Heart right ventricle (tissue), 16 donors: ENCODE data around the gene LRCH4. TPM values are rescaled to one million over a fixed set of nuclear protein-coding genes. Genes with fewer than 3 reads are reported as not detected.

Source experiments
- ATAC-seq, 8 donors: fragments of 200-7000 bp; cut with Tn5 transposase; one replicate each; pipeline ENCODE4 v1.9.1; 2020; ENCODE audit warnings: mild to moderate bottlenecking in 8 of 8, moderate library complexity in 8 of 8, moderate number of reproducible peaks in 1 of 8
- DNase-seq, 2 donors: peaks; one replicate each; pipeline ENCODE4 v3.0.0-alpha.2; 2020
- H3K27ac ChIP-seq, 10 donors: fragments of 200-600 bp; sonication (generic) in 2 of 10; one replicate each; pipeline versions ENCODE4 v1.5.0 to v1.8.0; 2020 to 2022; ENCODE audit warnings: mild to moderate bottlenecking in 3 of 10
- H3K27me3 ChIP-seq, 7 donors: fragments of 200-600 bp; one replicate each; pipeline ENCODE4 v1.8.0; 2021 to 2022; ENCODE audit warnings: mild to moderate bottlenecking in 2 of 7
- H3K36me3 ChIP-seq, 9 donors: fragments of 200-600 bp; sonication (generic) in 1 of 9; one replicate each; pipeline versions ENCODE4 v1.5.0 to v1.8.0; 2020 to 2022; ENCODE audit warnings: mild to moderate bottlenecking in 2 of 9
- H3K4me1 ChIP-seq, 9 donors: fragments of 200-600 bp; sonication (generic) in 1 of 9; one replicate each; pipeline versions ENCODE4 v1.5.0 to v1.8.0; 2020 to 2022; ENCODE audit warnings: mild to moderate bottlenecking in 4 of 9
- H3K4me3 ChIP-seq, 10 donors: fragments of 200-600 bp; sonication (generic) in 2 of 10; one replicate each; pipeline versions ENCODE4 v1.5.0 to v1.8.0; 2020 to 2022; ENCODE audit warnings: mild to moderate bottlenecking in 7 of 10, moderate library complexity in 2 of 10
- H3K9me3 ChIP-seq, 11 donors: fragments of 200-600 bp in 10 of 11; sonication (generic) in 2 of 11; one replicate each; pipeline versions ENCODE4 v1.5.0 to v1.8.0; 2013 to 2022; ENCODE audit warnings: mild to moderate bottlenecking in 2 of 11, control low read depth in 1 of 11, moderate library complexity in 1 of 11
- WGBS, 2 donors: extraction: QIAGEN DNeasy Blood & Tissue Kit; methylation state at CpG; one replicate each; pipeline ENCODE4 v1.1.7; 2013; ENCODE audit warnings: inconsistent platforms in 1 of 2; 5-methylcytosine and 5-hydroxymethylcytosine counted together
- intact Hi-C, 10 donors: fragments of 100-400 bp; cut with DNase I; formaldehyde crosslinking; loops; one replicate each; pipeline versions ENCODE4 v1.11.1 to v1.14.2; 2022
- polyA plus RNA-seq, 2 donors: library from polyadenylated mRNA; stranded (reverse); fragments of 200-250 nt; gene quantifications; one replicate each; pipeline ENCODE4 v1.2.3, GENCODE V29; 2013
- total RNA-seq, 10 donors: library from RNA; stranded (reverse); fragmentation: NEBNext Ultra II Directional in 3 of 10; extraction: Animal tissue kit (Norgen Biotek cat#: 25700) in 3 of 10; gene quantifications; one replicate each; pipeline versions ENCODE4 v1.2.1 to v1.2.4, GENCODE V29; 2021 to 2023
- TF ChIP-seq, protein P1 (sequence below), 9 donors: fragments of 200-600 bp; sonication (generic) in 2 of 9; IDR thresholded peaks; one replicate each; pipeline versions ENCODE4 v1.5.0 to v1.8.0; 2021 to 2022; ENCODE audit warnings: antibody characterized with exemption in 9 of 9, mild to moderate bottlenecking in 5 of 9, moderate library complexity in 1 of 9
- donor health status: Arrhythmogenic right ventricular cardiomyopathy.
- donor health status: ischemic (EF 13 %, LVEDD 7.1; RV severe dilation, severe dysfunction).
- donor health status: healthy with polysubstance abuse.
- donor health status: DM: no; HTN: yes; CAD: no.
- donor health status: DM: no; HTN: no; CAD: no.
- donor health status: ischemic (EF 25% LVEDD 6.9; RV normal size, moderate dysfunction).
- donor health status: ischemic (EF 25% LVEDD 5.7; RV mildly dilated, moderate dysfunction).
- donor health status: healthy.
- donor health status: DM: yes; HTN: yes; CAD: no.
- donor health status: Ischemic cardiomyopathy.
- donor health status: ischemic (EF 35%, LVEDD 5.7; RV mildly dilated, moderate dysfunction).
- donor health status: nonischemic (EF 11% LVEDD 7.7; RV severe dilation, severe dysfunction).
- donor health status: DM: yes; HTN: yes; CAD: no.
- donor health status: PGD.
- donor health status: ischemic (EF 29% LVEDD 5.4; RV normal size, mild dysfunction).
- donor health status: nonischemic (EF 23%, LVEDD 6.1; RV moderate dilation, normal function).

Gene LRCH4
- total and polyA plus RNA-seq, 12 donors: 18.4 to 57.6 (median 24.1) TPM

DNA sequence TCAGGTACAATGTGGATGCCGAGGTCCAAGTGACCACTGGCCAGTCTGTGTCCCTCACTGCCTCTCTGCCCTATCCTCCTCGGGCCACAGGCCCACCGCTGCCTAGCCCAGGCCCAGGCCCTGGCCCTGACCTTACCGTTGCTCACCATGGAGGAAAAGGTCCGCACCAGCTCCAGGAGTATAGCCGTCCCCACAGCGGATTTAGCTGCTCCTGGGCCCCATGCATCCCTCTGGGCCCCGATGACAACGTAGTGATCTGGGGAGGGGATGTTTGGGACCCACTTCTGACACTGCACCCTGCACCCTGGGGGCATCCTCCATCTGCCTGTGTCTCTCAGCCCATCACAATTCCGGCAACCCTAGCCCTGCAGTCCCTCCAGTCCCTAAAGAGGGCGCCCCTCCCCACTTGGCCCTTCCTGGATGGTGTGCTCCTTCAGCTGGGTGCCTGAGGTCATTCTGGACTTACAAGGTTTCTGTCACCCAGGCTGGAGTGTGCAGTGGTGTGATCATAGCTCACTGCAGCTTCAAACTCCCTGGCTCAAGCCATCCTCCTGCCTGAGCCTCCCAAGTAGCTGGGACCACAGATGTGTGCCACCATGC is 43.3 kb upstream of the LRCH4 start:
- TF ChIP-seq, protein P1, sequence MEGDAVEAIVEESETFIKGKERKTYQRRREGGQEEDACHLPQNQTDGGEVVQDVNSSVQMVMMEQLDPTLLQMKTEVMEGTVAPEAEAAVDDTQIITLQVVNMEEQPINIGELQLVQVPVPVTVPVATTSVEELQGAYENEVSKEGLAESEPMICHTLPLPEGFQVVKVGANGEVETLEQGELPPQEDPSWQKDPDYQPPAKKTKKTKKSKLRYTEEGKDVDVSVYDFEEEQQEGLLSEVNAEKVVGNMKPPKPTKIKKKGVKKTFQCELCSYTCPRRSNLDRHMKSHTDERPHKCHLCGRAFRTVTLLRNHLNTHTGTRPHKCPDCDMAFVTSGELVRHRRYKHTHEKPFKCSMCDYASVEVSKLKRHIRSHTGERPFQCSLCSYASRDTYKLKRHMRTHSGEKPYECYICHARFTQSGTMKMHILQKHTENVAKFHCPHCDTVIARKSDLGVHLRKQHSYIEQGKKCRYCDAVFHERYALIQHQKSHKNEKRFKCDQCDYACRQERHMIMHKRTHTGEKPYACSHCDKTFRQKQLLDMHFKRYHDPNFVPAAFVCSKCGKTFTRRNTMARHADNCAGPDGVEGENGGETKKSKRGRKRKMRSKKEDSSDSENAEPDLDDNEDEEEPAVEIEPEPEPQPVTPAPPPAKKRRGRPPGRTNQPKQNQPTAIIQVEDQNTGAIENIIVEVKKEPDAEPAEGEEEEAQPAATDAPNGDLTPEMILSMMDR (IDR thresholded peaks at IDR 0.05): peak in 1 of 9 donors; percentile 27
- peaks cover 0 to 32% (median 20%) of the 10 kb centered on the region in 7 donors for H3K27me3 ChIP-seq
- H3K4me3 ChIP-seq: no peak overlapping the region
- H3K36me3 ChIP-seq: no peaks in the 10 kb centered on the region
- 70 to 73% methylated on average over 11 of the region's 11 CpGs for WGBS, 2 donors
- no peak for ATAC-seq
- intact Hi-C loops: loop anchor here in 1 of 10 donors (5.0 kb wide), 1 partner anchor 43 kb away; the partner anchor contains the start of gene GNB2
- no peaks in the 10 kb centered on the region for H3K9me3 ChIP-seq
- DNase-seq: no peak
- H3K4me1 ChIP-seq: peaks cover 3 to 24% (median 19%) of the 10 kb centered on the region in 9 donors
- H3K27ac ChIP-seq: no peak overlapping the region

- Histone ChIP-seq H3K4me3 (peak overlapping the region in 1 of 10 donors; percentile 46), H3K36me3 (no peaks in the 10 kb centered on the region), H3K27me3 (peaks cover 0 to 15% (median 4%) of the 10 kb centered on the region in 7 donors), H3K9me3 (no peaks in the 10 kb centered on the region), H3K4me1 (peaks cover 3 to 12% (median 9%) of the 10 kb centered on the region in 9 donors), H3K27ac (peak overlapping the region in 1 of 10 donors; percentile 79)
- WGBS, 2 donors: 85% methylated on average over 21 of the region's 21 CpGs
- intact Hi-C loops: loop anchor here in 1 of 10 donors (5.0 kb wide), 1 partner anchor 45 kb away; the partner anchor contains the start of gene GNB2
- ATAC-seq (no peak), DNase-seq (no peak)
- TF ChIP-seq, protein P1 (IDR thresholded peaks at IDR 0.05): no peak
Observed at GRCh38 chr7:100627238-100627549, 41.3 kb upstream of the LRCH4 start.

- 3 to 4% methylated on average over 36 to 37 of the region's 37 CpGs for WGBS, 2 donors
- TF ChIP-seq, protein P1 (IDR thresholded peaks at IDR 0.05): no peak
- Histone ChIP-seq H3K27me3 (peaks cover 0 to 9% (median 2%) of the 10 kb centered on the region in 7 donors), H3K9me3 (no peaks in the 10 kb centered on the region), H3K4me3 (peak overlapping the region in 9 of 10 donors; percentile 13 to 53 (median 42)), H3K4me1 (peaks cover 3 to 12% (median 9%) of the 10 kb centered on the region in 9 donors), H3K36me3 (peaks cover 0 to under 1% (median 0%) of the 10 kb centered on the region in 9 donors), H3K27ac (peak overlapping the region in 2 of 10 donors; percentile 12 to 79)
- intact Hi-C loops: loop anchor here in 1 of 10 donors (5.0 kb wide), 1 partner anchor 46 kb away; the partner anchor contains the start of gene GNB2
- ATAC-seq (peak; percentile 90 to 97 (median 96)), DNase-seq (peak; percentile 77 to 85)
Observed at GRCh38 chr7:100626530-100627237, 40.8 kb upstream of the LRCH4 start.

DNA sequence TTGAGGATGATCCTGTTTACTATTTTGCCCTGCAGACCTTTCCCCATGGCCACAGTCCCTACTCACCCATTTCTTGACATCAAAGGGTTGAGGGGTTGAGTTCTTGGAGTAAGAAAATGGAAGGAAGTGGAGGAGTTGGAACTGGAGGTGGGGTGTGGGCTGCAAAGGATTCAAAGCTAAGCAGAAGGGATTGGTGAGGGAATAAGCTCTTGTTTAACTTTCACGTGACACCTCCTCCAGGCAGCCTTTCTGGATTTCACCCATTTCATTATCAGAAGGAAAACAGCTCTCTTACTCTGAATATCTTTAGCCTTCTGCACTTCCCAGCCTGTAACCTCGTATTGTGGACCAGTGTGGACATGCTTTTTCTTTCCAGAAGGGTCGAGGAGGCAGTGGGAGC is 40.1 kb upstream of the LRCH4 start:
- TF ChIP-seq, protein P1 (IDR thresholded peaks at IDR 0.05): no peak
- Histone ChIP-seq H3K9me3 (no peaks in the 10 kb centered on the region), H3K27ac (no peak overlapping the region), H3K36me3 (peaks cover 0 to 3% (median 0%) of the 10 kb centered on the region in 9 donors), H3K27me3 (peaks cover 0 to 5% (median 0%) of the 10 kb centered on the region in 7 donors), H3K4me1 (peaks cover 3 to 12% (median 9%) of the 10 kb centered on the region in 9 donors), H3K4me3 (peak overlapping the region in 7 of 10 donors; percentile 24 to 53 (median 43))
- DNase-seq (no peak), ATAC-seq (no peak)
- intact Hi-C loops: loop anchor here in 1 of 10 donors (5.0 kb wide), 1 partner anchor 46 kb away; the partner anchor contains the start of gene GNB2
- 17 to 21% methylated on average over 3 of the region's 3 CpGs for WGBS, 2 donors
